ENCODE measurements around the gene C16orf74.

- TF ChIP-seq CTCF (conservative IDR thresholded peaks at IDR 0.05) (no peak), EZH2 (IDR thresholded peaks at IDR 0.05; ENCODE audit: low read depth) (no peak)
Observed at GRCh38 chr16:85781156-85781555, 30.3 kb upstream of the C16orf74 start.
